ENCODE results near the gene FURIN.

GRCh38 chr15:90879730-90880366, 11.5 kb downstream of the FURIN start:
- TF ChIP-seq ZNF2 (tag by site-specific recombination; IDR thresholded peaks at IDR 0.05) (no peak), CTCF (tag by site-specific recombination; IDR thresholded peaks at IDR 0.05) (no peak), ZNF580 (tag by site-specific recombination; IDR thresholded peaks at IDR 0.05) (no peak), ZNF174 (tag by site-specific recombination; IDR thresholded peaks at IDR 0.05) (no peak), ZNF830 (tag by site-specific recombination; IDR thresholded peaks at IDR 0.05; ENCODE audit: low read depth) (no peak), PATZ1 (tag by site-specific recombination; IDR thresholded peaks at IDR 0.05) (no peak)

Data from HEK293 (cell line).